Panc1 (cell line): ENCODE measurements around the gene NOX3. TPM values are rescaled to one million over a fixed set of nuclear protein-coding genes. Genes with fewer than 3 reads are reported as not detected.

Experiments used
- ATAC-seq: fragments of 200-7000 bp; cut with Tn5 transposase; 2 replicates; pipeline ENCODE4 v1.9.1; 2020; ENCODE audit warnings: mild to moderate bottlenecking, moderate library complexity
- BruUV-seq: library from RNA; stranded (reverse); fragments of 400-500 nt; replicated peaks from 2 replicates; lab custom pipeline; 2021; lab: Mats Ljungman, UMichigan
- CTCF ChIA-PET: fragments of 300-600 bp; sonication (Branson Sonifier 250); formaldehyde crosslinking; loops from one replicate; lab custom pipeline; 2022; ENCODE audit warnings: antibody characterized with exemption; lab: Charles Lee
- POLR2A ChIA-PET: fragments of 300-600 bp; sonication (Branson Sonifier 250); formaldehyde crosslinking; loops from one replicate; lab custom pipeline; 2022; ENCODE audit warnings: antibody characterized with exemption; lab: Charles Lee
- DNase-seq: peaks from one replicate; pipeline ENCODE4 v3.0.0-alpha.2; 2010; ENCODE audit warnings: low read depth, low spot score
- H3K27ac ChIP-seq: 2 replicates; pipeline ENCODE4 v1.5.1; 2011; ENCODE audit warnings: mild to moderate bottlenecking, low read length, inconsistent platforms
- H3K27me3 ChIP-seq: fragments of 200-500 bp; sonication (Bioruptor generic); 2 replicates; pipeline ENCODE4 v1.6.0; 2014; ENCODE audit warnings: low read length, inconsistent platforms; ENCODE audit not compliant: control insufficient read depth, insufficient read depth
- H3K36me3 ChIP-seq: fragments of 200-500 bp; sonication (Bioruptor generic); 2 replicates; pipeline ENCODE4 v1.5.1; 2014; ENCODE audit warnings: inconsistent platforms, mild to moderate bottlenecking, low read length, moderate library complexity; ENCODE audit not compliant: control insufficient read depth, insufficient read depth
- H3K4me1 ChIP-seq: 2 replicates; pipeline ENCODE4 v1.5.1; 2011; ENCODE audit warnings: inconsistent platforms, mild to moderate bottlenecking, low read length, moderate library complexity; ENCODE audit not compliant: control insufficient read depth, insufficient read depth
- H3K4me3 ChIP-seq, 2 experiments: 2 replicates each; pipeline ENCODE4 v1.5.1; 2011 to 2012; ENCODE audit warnings: low read depth in 2 of 2, low read length in 2 of 2, mild to moderate bottlenecking in 2 of 2, inconsistent platforms in 1 of 2, moderate library complexity in 1 of 2
- H3K9me3 ChIP-seq: fragments of 200-500 bp; sonication (Bioruptor generic); 2 replicates; pipeline ENCODE4 v1.5.1; 2014; ENCODE audit warnings: low read depth, mild to moderate bottlenecking, inconsistent platforms, low read length, moderate library complexity; ENCODE audit not compliant: control insufficient read depth, insufficient read depth
- POLR2AphosphoS5 ChIP-seq: IDR thresholded peaks from 2 replicates; pipeline ENCODE4 v1.6.1; 2012; ENCODE audit warnings: mild to moderate bottlenecking, low read depth, low read length, moderate library complexity
- SIN3A ChIP-seq: IDR thresholded peaks from 2 replicates; pipeline ENCODE4 v1.6.1; 2012; ENCODE audit warnings: low read depth, mild to moderate bottlenecking, low read length, moderate library complexity, borderline replicate concordance; ENCODE audit not compliant: insufficient read depth
- TCF7L2 ChIP-seq: IDR thresholded peaks from 2 replicates; pipeline ENCODE4 v1.6.1; 2011; ENCODE audit warnings: mild to moderate bottlenecking, low read depth, low read length, inconsistent platforms
- in situ Hi-C: cut with HindIII; loops from 2 replicates; pipeline ENCODE4 v1.10.0; 2016; ENCODE audit warnings: low sequenced_read_pairs, low pct_unique_long_range_greater_than_20kb
- intact Hi-C: fragments of 100-400 bp; cut with micrococcal nuclease; formaldehyde crosslinking; loops from one replicate; pipeline ENCODE4 v1.10.0; 2022; ENCODE audit not compliant: unreplicated experiment
- total RNA-seq: library from RNA; stranded (reverse); gene quantifications from one replicate; pipeline ENCODE4 v1.2.1, GENCODE V29; 2021; ENCODE audit not compliant: unreplicated experiment
- TF ChIP-seq, protein P1 (sequence below), 2 experiments: IDR thresholded peaks; 2 replicates each; pipeline ENCODE4 v1.6.1; 2011 to 2012; ENCODE audit warnings: low read depth in 2 of 2, control low read depth in 1 of 2, low read length in 1 of 2, mild to moderate bottlenecking in 1 of 2, moderate library complexity in 1 of 2; ENCODE audit not compliant: insufficient read depth in 1 of 2
- TF ChIP-seq, protein P2 (sequence below): fragments of 450-650 bp; IDR thresholded peaks from 2 replicates; pipeline ENCODE4 v1.5.1; 2017; ENCODE audit warnings: mild to moderate bottlenecking

The NOX3 gene
- total RNA-seq, 1 experiment from 2014 or later, result not detected

DNA sequence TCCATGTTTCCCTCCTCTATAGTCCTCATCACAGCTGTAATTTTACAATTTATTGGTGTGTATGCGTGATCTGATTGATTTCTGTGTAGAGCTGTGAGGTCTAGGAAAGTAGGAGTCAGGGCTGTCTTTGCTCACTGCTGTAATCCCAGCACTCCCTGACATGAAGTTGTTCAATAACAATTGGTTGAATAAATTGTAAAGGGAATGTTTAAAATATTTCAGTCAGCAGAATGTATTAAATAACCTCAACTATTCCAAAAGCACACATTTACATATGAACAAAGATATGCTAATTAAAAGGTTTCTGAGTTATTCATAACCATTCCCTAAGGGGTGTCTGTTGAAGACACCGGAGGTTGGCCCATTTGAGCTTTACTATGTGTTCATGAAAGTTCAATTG lies 31.5 kb downstream of the NOX3 start:
- ATAC-seq (no peak), DNase-seq (no peak)
- H3K4me3 ChIP-seq, result no peak overlapping the region
- in situ Hi-C loops, result no loop called here
- no peaks in the 10 kb centered on the region for H3K27me3 ChIP-seq
- TF ChIP-seq TCF7L2 (no peak), SIN3A (no peak), POLR2AphosphoS5 (no peak)
- TF ChIP-seq, protein P1, sequence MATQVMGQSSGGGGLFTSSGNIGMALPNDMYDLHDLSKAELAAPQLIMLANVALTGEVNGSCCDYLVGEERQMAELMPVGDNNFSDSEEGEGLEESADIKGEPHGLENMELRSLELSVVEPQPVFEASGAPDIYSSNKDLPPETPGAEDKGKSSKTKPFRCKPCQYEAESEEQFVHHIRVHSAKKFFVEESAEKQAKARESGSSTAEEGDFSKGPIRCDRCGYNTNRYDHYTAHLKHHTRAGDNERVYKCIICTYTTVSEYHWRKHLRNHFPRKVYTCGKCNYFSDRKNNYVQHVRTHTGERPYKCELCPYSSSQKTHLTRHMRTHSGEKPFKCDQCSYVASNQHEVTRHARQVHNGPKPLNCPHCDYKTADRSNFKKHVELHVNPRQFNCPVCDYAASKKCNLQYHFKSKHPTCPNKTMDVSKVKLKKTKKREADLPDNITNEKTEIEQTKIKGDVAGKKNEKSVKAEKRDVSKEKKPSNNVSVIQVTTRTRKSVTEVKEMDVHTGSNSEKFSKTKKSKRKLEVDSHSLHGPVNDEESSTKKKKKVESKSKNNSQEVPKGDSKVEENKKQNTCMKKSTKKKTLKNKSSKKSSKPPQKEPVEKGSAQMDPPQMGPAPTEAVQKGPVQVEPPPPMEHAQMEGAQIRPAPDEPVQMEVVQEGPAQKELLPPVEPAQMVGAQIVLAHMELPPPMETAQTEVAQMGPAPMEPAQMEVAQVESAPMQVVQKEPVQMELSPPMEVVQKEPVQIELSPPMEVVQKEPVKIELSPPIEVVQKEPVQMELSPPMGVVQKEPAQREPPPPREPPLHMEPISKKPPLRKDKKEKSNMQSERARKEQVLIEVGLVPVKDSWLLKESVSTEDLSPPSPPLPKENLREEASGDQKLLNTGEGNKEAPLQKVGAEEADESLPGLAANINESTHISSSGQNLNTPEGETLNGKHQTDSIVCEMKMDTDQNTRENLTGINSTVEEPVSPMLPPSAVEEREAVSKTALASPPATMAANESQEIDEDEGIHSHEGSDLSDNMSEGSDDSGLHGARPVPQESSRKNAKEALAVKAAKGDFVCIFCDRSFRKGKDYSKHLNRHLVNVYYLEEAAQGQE (IDR thresholded peaks at IDR 0.05; ENCODE audit: insufficient read depth in 1 of 2, low read depth in 2 of 2, low read length in 1 of 2), result no peak
- TF ChIP-seq, protein P2, sequence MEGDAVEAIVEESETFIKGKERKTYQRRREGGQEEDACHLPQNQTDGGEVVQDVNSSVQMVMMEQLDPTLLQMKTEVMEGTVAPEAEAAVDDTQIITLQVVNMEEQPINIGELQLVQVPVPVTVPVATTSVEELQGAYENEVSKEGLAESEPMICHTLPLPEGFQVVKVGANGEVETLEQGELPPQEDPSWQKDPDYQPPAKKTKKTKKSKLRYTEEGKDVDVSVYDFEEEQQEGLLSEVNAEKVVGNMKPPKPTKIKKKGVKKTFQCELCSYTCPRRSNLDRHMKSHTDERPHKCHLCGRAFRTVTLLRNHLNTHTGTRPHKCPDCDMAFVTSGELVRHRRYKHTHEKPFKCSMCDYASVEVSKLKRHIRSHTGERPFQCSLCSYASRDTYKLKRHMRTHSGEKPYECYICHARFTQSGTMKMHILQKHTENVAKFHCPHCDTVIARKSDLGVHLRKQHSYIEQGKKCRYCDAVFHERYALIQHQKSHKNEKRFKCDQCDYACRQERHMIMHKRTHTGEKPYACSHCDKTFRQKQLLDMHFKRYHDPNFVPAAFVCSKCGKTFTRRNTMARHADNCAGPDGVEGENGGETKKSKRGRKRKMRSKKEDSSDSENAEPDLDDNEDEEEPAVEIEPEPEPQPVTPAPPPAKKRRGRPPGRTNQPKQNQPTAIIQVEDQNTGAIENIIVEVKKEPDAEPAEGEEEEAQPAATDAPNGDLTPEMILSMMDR, result no peak
- CTCF ChIA-PET, result no interaction called here
- no TSS peak for BruUV-seq
- POLR2A ChIA-PET, result no interaction called here
- H3K36me3 ChIP-seq, result no peaks in the 10 kb centered on the region
- intact Hi-C loops, result no loop called here
- no peak overlapping the region for H3K27ac ChIP-seq
- no peaks in the 10 kb centered on the region for H3K9me3 ChIP-seq
- H3K4me1 ChIP-seq, result no peaks in the 10 kb centered on the region

DNA sequence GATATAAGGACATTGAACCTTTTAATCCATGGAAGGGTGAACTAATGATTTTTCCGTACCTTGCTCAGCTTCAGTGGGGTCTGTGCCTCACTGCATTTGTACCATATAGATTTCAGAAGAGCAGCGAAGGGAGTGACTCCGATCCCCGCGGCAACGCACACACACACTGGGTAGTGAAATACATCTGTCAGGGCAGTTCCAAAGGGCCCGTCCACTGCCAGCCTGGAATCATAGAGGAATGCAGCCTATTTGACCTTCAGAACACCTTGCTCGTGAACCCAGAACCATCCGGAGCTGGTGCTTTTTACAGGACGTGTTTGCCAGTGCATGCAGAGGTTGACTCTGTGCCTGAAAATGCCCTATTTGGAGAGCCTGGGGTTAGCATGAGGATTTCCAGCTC lies 33.0 kb downstream of the NOX3 start:
- intact Hi-C loops, result no loop called here
- ATAC-seq, result no peak
- TF ChIP-seq, protein P2, result no peak
- TF ChIP-seq POLR2AphosphoS5, result no peak
- no peak for TF ChIP-seq TCF7L2
- TF ChIP-seq, protein P1 (IDR thresholded peaks at IDR 0.05; ENCODE audit: insufficient read depth in 1 of 2, low read depth in 2 of 2, low read length in 1 of 2), result no peak
- no peak for TF ChIP-seq SIN3A
- Histone ChIP-seq H3K36me3 (no peaks in the 10 kb centered on the region), H3K4me3 (no peak overlapping the region), H3K27me3 (no peaks in the 10 kb centered on the region), H3K27ac (no peak overlapping the region), H3K4me1 (no peaks in the 10 kb centered on the region), H3K9me3 (no peaks in the 10 kb centered on the region)
- no TSS peak for BruUV-seq
- CTCF ChIA-PET, result no interaction called here
- POLR2A ChIA-PET, result no interaction called here
- in situ Hi-C loops, result no loop called here
- DNase-seq, result no peak
